Retinal pigment epithelial cell (primary cell): ENCODE data around the gene PRORP.
A peak's percentile ranks its signal among the peaks of the same experiment; 100 is the strongest.

Source experiments
- DNase-seq: peaks from one replicate; pipeline ENCODE4 v3.0.0-alpha.2; 2010; ENCODE audit warnings: low read depth
- H3K4me3 ChIP-seq: 2 replicates; pipeline ENCODE4 v1.5.1; 2011; ENCODE audit warnings: mild to moderate bottlenecking, low read length, control low read depth, moderate library complexity
- CTCF ChIP-seq: conservative IDR thresholded peaks from 2 replicates; pipeline ENCODE4 v1.5.1; 2011; ENCODE audit warnings: low read depth, low read length, control low read depth, inconsistent platforms

Gene PRORP

GRCh38 chr14:35159742-35160409 lies 37.5 kb downstream of the PRORP start:
- DNase-seq: peak; percentile 78
- no peak overlapping the region for H3K4me3 ChIP-seq
- no peak for TF ChIP-seq CTCF

GRCh38 chr14:35161231-35161630 lies 38.9 kb downstream of the PRORP start:
- H3K4me3 ChIP-seq: no peak overlapping the region
- DNase-seq: no peak
- TF ChIP-seq CTCF: no peak

- TF ChIP-seq CTCF: no peak
- no peak overlapping the region for H3K4me3 ChIP-seq
- no peak for DNase-seq
Measured at GRCh38 chr14:35163384-35163783, 41.0 kb downstream of the PRORP start.

- TF ChIP-seq CTCF: no peak
- DNase-seq: no peak
- H3K4me3 ChIP-seq: no peak overlapping the region
Measured at GRCh38 chr14:35164849-35165248, 42.5 kb downstream of the PRORP start.

- no peak for DNase-seq
- H3K4me3 ChIP-seq: no peak overlapping the region
- TF ChIP-seq CTCF: no peak
Measured at GRCh38 chr14:35167496-35167895, 45.1 kb downstream of the PRORP start.
